OCI-LY7 (cell line): ENCODE results near the gene SPECC1L.

ENCODE experiments used
- EZH2phosphoT487 ChIP-seq: fragments of 200-600 bp; sonication (generic); IDR thresholded peaks from 2 replicates; pipeline ENCODE4 v1.6.1; 2018; ENCODE audit warnings: low read depth, borderline replicate concordance, mild to moderate bottlenecking, mixed run types, antibody characterized with exemption, low read length, moderate library complexity, mixed read lengths
- TF ChIP-seq, protein P1 (sequence below): fragments of 200-600 bp; sonication (generic); conservative IDR thresholded peaks from 2 replicates; pipeline ENCODE4 v1.5.1; 2014; ENCODE audit warnings: mild to moderate bottlenecking, antibody characterized with exemption, low read length, moderate library complexity, mixed read lengths

DNA sequence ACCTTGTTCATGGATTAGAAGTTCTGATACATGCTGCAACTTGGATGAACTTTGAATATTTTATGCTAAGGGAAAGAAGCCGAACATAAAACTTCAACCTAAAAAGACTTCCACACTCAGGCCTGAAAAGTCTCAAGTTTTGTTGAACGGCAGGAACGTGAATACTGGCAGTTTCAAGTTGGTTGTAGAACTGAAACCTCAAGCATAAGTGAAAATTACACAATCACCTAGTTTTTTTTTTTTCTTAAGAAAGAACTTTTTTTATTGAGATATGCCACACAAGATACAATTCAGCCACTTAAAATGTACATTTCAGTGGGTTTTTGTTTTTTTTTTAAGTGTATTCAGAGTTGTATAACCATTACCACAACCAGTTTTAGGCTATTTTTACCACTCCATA lies 106.0 kb downstream of the SPECC1L start:
- TF ChIP-seq, protein P1, sequence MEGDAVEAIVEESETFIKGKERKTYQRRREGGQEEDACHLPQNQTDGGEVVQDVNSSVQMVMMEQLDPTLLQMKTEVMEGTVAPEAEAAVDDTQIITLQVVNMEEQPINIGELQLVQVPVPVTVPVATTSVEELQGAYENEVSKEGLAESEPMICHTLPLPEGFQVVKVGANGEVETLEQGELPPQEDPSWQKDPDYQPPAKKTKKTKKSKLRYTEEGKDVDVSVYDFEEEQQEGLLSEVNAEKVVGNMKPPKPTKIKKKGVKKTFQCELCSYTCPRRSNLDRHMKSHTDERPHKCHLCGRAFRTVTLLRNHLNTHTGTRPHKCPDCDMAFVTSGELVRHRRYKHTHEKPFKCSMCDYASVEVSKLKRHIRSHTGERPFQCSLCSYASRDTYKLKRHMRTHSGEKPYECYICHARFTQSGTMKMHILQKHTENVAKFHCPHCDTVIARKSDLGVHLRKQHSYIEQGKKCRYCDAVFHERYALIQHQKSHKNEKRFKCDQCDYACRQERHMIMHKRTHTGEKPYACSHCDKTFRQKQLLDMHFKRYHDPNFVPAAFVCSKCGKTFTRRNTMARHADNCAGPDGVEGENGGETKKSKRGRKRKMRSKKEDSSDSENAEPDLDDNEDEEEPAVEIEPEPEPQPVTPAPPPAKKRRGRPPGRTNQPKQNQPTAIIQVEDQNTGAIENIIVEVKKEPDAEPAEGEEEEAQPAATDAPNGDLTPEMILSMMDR, result no peak
- no peak for TF ChIP-seq EZH2phosphoT487
